ENCODE data around the gene CACNG4. TPM values are rescaled to one million over a fixed set of nuclear protein-coding genes. Genes with fewer than 3 reads are reported as not detected.

CACNG4 gene
- total RNA-seq, 4 donors from 2014 or later, result 0.44 TPM; not detected in 3

DNA sequence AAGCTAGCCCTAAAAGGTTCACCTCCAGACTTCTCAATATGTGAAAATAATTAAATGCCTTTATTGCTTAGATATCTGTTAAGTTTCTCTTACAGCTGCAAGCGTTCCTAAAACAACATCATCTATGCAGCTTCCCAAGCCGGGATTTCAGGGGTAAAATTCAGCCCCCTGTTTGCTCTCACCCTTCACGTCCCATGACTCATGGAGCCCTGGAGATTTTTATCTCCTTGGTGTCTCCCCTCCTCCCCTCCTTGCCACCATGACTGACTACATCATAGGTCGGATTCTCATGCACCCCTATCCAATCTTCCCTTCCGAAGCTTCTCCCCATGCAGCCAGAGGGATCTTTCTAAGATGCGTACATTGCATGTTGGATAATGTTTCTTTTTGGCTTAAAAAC, 21.0 kb upstream of the CACNG4 start:
- no peak for DNase-seq (ENCODE audit: low spot score in 2 of 2)
- Histone ChIP-seq H3K4me3 (no peak overlapping the region), H3K27me3 (peaks cover 0 to 47% of the 10 kb centered on the region in 2 donors), H3K4me1 (peaks cover 0 to 15% (median 0%) of the 10 kb centered on the region in 4 donors), H3K36me3 (no peaks in the 10 kb centered on the region), H3K9me3 (peaks cover 0 to under 1% (median 0%) of the 10 kb centered on the region in 4 donors), H3K27ac (no peak overlapping the region)
- 60 to 65% methylated on average over 6 of the region's 6 CpGs for WGBS, 2 donors
- no peak for TF ChIP-seq EP300 (IDR thresholded peaks at IDR 0.05)
- TF ChIP-seq, protein P1, sequence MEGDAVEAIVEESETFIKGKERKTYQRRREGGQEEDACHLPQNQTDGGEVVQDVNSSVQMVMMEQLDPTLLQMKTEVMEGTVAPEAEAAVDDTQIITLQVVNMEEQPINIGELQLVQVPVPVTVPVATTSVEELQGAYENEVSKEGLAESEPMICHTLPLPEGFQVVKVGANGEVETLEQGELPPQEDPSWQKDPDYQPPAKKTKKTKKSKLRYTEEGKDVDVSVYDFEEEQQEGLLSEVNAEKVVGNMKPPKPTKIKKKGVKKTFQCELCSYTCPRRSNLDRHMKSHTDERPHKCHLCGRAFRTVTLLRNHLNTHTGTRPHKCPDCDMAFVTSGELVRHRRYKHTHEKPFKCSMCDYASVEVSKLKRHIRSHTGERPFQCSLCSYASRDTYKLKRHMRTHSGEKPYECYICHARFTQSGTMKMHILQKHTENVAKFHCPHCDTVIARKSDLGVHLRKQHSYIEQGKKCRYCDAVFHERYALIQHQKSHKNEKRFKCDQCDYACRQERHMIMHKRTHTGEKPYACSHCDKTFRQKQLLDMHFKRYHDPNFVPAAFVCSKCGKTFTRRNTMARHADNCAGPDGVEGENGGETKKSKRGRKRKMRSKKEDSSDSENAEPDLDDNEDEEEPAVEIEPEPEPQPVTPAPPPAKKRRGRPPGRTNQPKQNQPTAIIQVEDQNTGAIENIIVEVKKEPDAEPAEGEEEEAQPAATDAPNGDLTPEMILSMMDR (IDR thresholded peaks at IDR 0.05), result no peak

DNA sequence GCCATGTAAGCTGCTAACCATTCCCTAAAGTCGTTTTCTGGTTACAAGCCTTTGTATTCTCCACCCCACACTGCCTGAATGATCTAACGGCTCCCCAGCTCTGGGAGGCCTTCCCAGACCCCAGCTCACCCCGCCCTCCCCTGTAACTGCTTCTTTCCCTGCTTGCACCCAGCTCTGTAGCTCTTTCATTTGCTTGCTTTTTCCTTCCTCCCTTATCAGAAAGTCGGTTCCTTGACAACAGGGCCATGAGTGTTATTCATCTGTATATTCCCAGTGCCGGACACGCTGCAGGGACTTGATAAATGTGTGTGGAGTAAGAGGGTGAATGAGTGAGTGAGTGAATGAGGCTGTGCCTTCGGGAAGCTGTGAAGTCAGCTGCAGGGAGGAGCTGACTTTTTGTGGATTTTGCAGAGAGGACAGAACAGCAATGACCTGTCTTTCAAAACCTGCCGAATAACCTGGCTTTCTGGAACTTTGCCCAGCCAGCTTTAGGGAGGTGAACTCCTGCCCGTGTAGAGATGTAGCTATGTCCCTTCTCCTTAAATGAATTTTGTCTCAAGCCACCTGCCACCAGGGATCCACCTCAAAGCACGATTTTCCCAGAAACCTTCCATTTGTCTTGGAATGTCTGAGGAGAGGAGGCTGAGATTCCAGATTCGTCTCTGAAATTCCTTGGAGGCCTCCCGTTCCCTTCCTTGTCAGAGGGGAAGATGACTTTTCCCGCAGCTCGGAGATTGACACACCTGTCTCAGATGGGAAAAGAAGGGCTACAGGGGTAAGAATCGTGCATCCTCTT, 20.0 kb upstream of the CACNG4 start:
- Histone ChIP-seq H3K27me3 (peaks cover 0 to 44% of the 10 kb centered on the region in 2 donors), H3K4me3 (no peak overlapping the region), H3K27ac (no peak overlapping the region), H3K9me3 (no peaks in the 10 kb centered on the region), H3K4me1 (peaks cover 0 to 15% (median 0%) of the 10 kb centered on the region in 4 donors), H3K36me3 (no peaks in the 10 kb centered on the region)
- no peak for DNase-seq (ENCODE audit: low spot score in 2 of 2)
- no peak for TF ChIP-seq POLR2A (IDR thresholded peaks at IDR 0.05)
- TF ChIP-seq, protein P1 (IDR thresholded peaks at IDR 0.05), result no peak
- no peak for TF ChIP-seq EP300 (IDR thresholded peaks at IDR 0.05)
- 16 to 24% methylated on average over 15 of the region's 15 CpGs for WGBS, 2 donors

DNA sequence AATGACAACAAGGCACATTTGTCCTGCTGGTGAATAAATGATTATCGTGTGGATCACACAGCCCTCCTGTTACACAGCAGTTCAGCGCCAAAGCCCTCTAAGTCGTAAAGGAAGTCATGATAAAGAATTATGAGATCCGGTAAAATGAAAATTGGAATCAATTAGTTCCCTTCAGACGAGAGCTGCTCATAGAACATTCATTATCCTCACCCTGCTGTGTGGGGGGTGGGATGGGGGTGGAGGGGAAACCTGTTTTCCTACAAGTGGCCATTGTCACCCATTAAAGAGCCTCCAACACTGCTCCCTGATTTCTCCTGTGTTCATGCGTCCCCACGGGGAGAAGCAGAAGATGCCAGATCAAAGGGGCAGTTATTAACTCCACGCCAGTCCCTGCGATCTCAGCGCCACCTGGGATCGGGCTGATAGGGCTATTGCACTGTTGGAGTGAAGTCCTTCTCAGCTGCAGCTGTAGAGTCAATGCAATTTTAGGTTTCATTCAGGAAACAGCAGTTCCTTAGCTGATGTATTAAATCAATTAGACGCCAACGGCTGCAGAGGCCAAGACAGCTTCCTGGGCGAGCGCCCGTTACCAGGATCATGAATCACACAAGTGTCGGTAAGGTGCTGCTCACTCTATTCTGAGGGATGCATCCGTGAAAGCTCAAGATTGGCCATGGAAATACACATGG, 19.2 kb upstream of the CACNG4 start:
- WGBS, 2 donors, result 32 to 45% methylated on average over 18 of the region's 18 CpGs
- Histone ChIP-seq H3K9me3 (peaks cover 0 to 6% (median 0%) of the 10 kb centered on the region in 4 donors), H3K4me3 (no peak overlapping the region), H3K4me1 (peaks cover 0 to 15% (median 0%) of the 10 kb centered on the region in 4 donors), H3K36me3 (no peaks in the 10 kb centered on the region), H3K27me3 (peaks cover 0 to 37% of the 10 kb centered on the region in 2 donors), H3K27ac (no peak overlapping the region)
- TF ChIP-seq POLR2A (IDR thresholded peaks at IDR 0.05) (no peak), EP300 (IDR thresholded peaks at IDR 0.05) (no peak)
- TF ChIP-seq, protein P1 (IDR thresholded peaks at IDR 0.05), result no peak
- no peak for DNase-seq (ENCODE audit: low spot score in 2 of 2)

DNA sequence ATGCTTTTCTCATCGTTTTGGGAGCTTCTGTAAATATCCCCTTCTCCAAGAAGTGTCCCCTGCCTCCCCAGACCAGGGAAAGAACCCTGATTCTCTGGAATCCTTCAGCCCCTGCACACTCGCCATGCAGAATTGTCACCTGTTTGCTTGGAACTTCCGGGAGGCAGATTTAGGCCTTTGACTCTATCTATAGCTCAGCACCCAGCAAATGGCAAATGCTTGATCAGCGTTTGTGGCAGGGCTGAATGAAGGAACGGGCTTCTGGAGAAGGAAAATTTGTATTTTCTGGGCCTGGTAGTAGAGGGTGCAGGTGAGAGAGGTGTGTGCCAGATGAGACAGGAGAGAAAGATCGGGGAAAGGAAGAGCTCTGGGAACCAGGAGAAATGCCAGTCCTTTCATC, 18.3 kb upstream of the CACNG4 start:
- Histone ChIP-seq H3K27ac (no peak overlapping the region), H3K9me3 (peaks cover 0 to 6% (median 0%) of the 10 kb centered on the region in 4 donors), H3K27me3 (peaks cover 0 to 36% of the 10 kb centered on the region in 2 donors), H3K4me1 (peaks cover 0 to 15% (median 0%) of the 10 kb centered on the region in 4 donors), H3K36me3 (no peaks in the 10 kb centered on the region), H3K4me3 (no peak overlapping the region)
- WGBS, 2 donors, result 92% methylated on average over 6 of the region's 6 CpGs
- TF ChIP-seq EP300 (IDR thresholded peaks at IDR 0.05), result no peak
- TF ChIP-seq, protein P1 (IDR thresholded peaks at IDR 0.05), result no peak
- TF ChIP-seq POLR2A (IDR thresholded peaks at IDR 0.05), result no peak
- DNase-seq (ENCODE audit: low spot score in 2 of 2), result no peak

DNA sequence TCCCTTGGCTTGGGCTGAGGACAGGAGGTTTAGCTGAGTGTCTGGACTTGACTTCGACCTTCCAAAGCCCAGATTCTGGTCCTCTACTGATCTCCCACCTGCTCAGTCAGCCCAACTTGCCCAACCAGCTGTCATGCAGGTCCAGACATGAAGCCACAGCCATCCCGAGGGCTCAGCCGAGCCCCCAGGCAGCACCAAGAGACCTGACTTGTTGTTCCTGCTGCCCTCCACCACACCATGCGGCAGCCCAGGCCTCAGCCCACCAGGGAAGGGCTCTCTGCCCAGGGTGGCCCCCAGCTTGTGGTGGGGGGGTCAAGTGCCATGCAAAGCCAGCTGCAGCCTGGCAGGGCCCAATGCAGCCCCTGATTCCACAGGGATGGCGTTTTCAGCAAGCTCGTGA, 17.2 kb upstream of the CACNG4 start:
- H3K27me3 ChIP-seq, result peaks cover 0 to 36% of the 10 kb centered on the region in 2 donors
- 84 to 85% methylated on average over 6 of the region's 6 CpGs for WGBS, 2 donors
- peaks cover 0 to 6% (median 0%) of the 10 kb centered on the region in 4 donors for H3K9me3 ChIP-seq
- H3K27ac ChIP-seq, result no peak overlapping the region
- H3K4me3 ChIP-seq, result no peak overlapping the region
- H3K4me1 ChIP-seq, result peaks cover 0 to 15% (median 0%) of the 10 kb centered on the region in 4 donors
- H3K36me3 ChIP-seq, result no peaks in the 10 kb centered on the region
- no peak for DNase-seq (ENCODE audit: low spot score in 2 of 2)
- TF ChIP-seq POLR2A (IDR thresholded peaks at IDR 0.05) (no peak), EP300 (IDR thresholded peaks at IDR 0.05) (no peak)
- TF ChIP-seq, protein P1 (IDR thresholded peaks at IDR 0.05), result no peak
